Measurements from ENCODE around the gene C1GALT1C1L. TPM values are rescaled to one million over a fixed set of nuclear protein-coding genes. Genes with fewer than 3 reads are reported as not detected.
"Not testable (repeated sequence)": the region's sequence is repeated elsewhere in the genome, so short reads cannot be mapped to it uniquely, and the experiment has no call there.

Gene C1GALT1C1L
- total RNA-seq, 1 donor from 2014 or later: 0.49 TPM

- ATAC-seq (peak; percentile 44), DNase-seq (ENCODE audit: low spot score) (no peak)
- intact Hi-C loops (cut with DNase I): no loop called here
These were observed 445 bp downstream of the C1GALT1C1L start for GRCh38 chr2:43675646-43676321.

GRCh38 chr2:43657241-43657640 lies 19.0 kb downstream of the C1GALT1C1L start:
- ATAC-seq: no peak
- intact Hi-C loops (cut with DNase I): no loop called here
- no peak for DNase-seq (ENCODE audit: low spot score)

GRCh38 chr2:43653506-43653905 lies 22.7 kb downstream of the C1GALT1C1L start:
- intact Hi-C loops (cut with DNase I): no loop called here
- ATAC-seq: no peak
- no peak for DNase-seq (ENCODE audit: low spot score)

- no peak for DNase-seq (ENCODE audit: low spot score)
- ATAC-seq: peak; percentile 57
- intact Hi-C loops (cut with DNase I): no loop called here
These were observed 27.1 kb downstream of the C1GALT1C1L start for GRCh38 chr2:43648994-43649701.

GRCh38 chr2:43643680-43644079 lies 32.5 kb downstream of the C1GALT1C1L start:
- DNase-seq (ENCODE audit: low spot score) (no peak), ATAC-seq (no peak)
- intact Hi-C loops (cut with DNase I): no loop called here

- ATAC-seq (no peak), DNase-seq (ENCODE audit: low spot score) (no peak)
- intact Hi-C loops (cut with DNase I): no loop called here
These were observed 33.9 kb downstream of the C1GALT1C1L start for GRCh38 chr2:43642363-43642762.

- peak; percentile 100 for ATAC-seq
- intact Hi-C loops (cut with DNase I): no loop called here
These were observed 39.0 kb downstream of the C1GALT1C1L start, which contains the start of gene PLEKHH2 for GRCh38 chr2:43637030-43637803. TSS of gene PLEKHH2 (plus strand) at chr2:43637260. CDS start at chr2:43644674, 7,414 bp downstream.

GRCh38 chr2:43636621-43637020 lies 39.6 kb downstream of the C1GALT1C1L start:
- no peak for ATAC-seq
- DNase-seq (ENCODE audit: low spot score): no peak
- intact Hi-C loops (cut with DNase I): no loop called here

More at GRCh38 chr2:43637030-43637803, 39.0 kb downstream of the C1GALT1C1L start, which contains the start of gene PLEKHH2:
- DNase-seq (ENCODE audit: low spot score): peak; percentile 96

- intact Hi-C loops (cut with DNase I); DNase-seq (ENCODE audit: low spot score); ATAC-seq: not testable (repeated sequence)
These were observed 40.1 kb downstream of the C1GALT1C1L start for GRCh38 chr2:43636153-43636552.

GRCh38 chr2:43634604-43635306 lies 41.5 kb downstream of the C1GALT1C1L start:
- no peak for ATAC-seq
- intact Hi-C loops (cut with DNase I): no loop called here

GRCh38 chr2:43631618-43632317 lies 44.5 kb downstream of the C1GALT1C1L start:
- ATAC-seq (no peak), DNase-seq (ENCODE audit: low spot score) (no peak)
- intact Hi-C loops (cut with DNase I): loop anchor here (2.0 kb wide), 1 partner anchor 13 kb away; no protein-coding TSS in a partner anchor

More at GRCh38 chr2:43634604-43635306, 41.5 kb downstream of the C1GALT1C1L start:
- no peak for DNase-seq (ENCODE audit: low spot score)

Other genes starting within 250 kb of the C1GALT1C1L start
- gene THADA, start 80.4 kb downstream of the C1GALT1C1L start, total RNA-seq: 40.8 TPM
- gene PLEKHH2, start 39.2 kb downstream of the C1GALT1C1L start, total RNA-seq: 58.9 TPM
- 28.3 TPM for gene DYNC2LI1, start 97.6 kb upstream of the C1GALT1C1L start, total RNA-seq
- gene ABCG5, start 162.4 kb upstream of the C1GALT1C1L start, total RNA-seq: not detected
- gene ABCG8, start 162.5 kb upstream of the C1GALT1C1L start, total RNA-seq: not detected